ENCODE measurements around the gene TXNRD1.
A peak's percentile ranks its signal among the peaks of the same experiment; 100 is the strongest.
"Not testable (repeated sequence)": the region's sequence is repeated elsewhere in the genome, so short reads cannot be mapped to it uniquely, and the experiment has no call there.

TXNRD1 gene

GRCh38 chr12:104243551-104243950, 28.0 kb downstream of the TXNRD1 start:
- DNase-seq = no peak

- DNase-seq = no peak
These were observed 28.4 kb downstream of the TXNRD1 start for GRCh38 chr12:104243971-104244370.

- no peak for DNase-seq
These were observed 32.1 kb downstream of the TXNRD1 start for GRCh38 chr12:104247698-104248097.

- DNase-seq = no peak
These were observed 32.9 kb downstream of the TXNRD1 start for GRCh38 chr12:104248444-104248843.

GRCh38 chr12:104249017-104249416, 33.4 kb downstream of the TXNRD1 start:
- DNase-seq = no peak

GRCh38 chr12:104249898-104250297, 34.3 kb downstream of the TXNRD1 start:
- DNase-seq = no peak

- no peak for DNase-seq
These were observed 35.0 kb downstream of the TXNRD1 start for GRCh38 chr12:104250366-104251125.

GRCh38 chr12:104257913-104258472, 42.4 kb downstream of the TXNRD1 start:
- DNase-seq = no peak

- DNase-seq = no peak
These were observed 43.0 kb downstream of the TXNRD1 start for GRCh38 chr12:104258476-104259067.

- no peak for DNase-seq
These were observed 47.4 kb downstream of the TXNRD1 start for GRCh38 chr12:104263026-104263425.

- DNase-seq = no peak
These were observed 48.2 kb downstream of the TXNRD1 start for GRCh38 chr12:104263580-104264358.

- not testable (repeated sequence) for DNase-seq
These were observed 49.9 kb downstream of the TXNRD1 start for GRCh38 chr12:104265436-104265835.

- no peak for DNase-seq
These were observed 57.4 kb downstream of the TXNRD1 start for GRCh38 chr12:104272938-104273337.

- DNase-seq = no peak
These were observed 57.9 kb downstream of the TXNRD1 start for GRCh38 chr12:104273503-104273902.

GRCh38 chr12:104274811-104275210, 59.2 kb downstream of the TXNRD1 start:
- no peak for DNase-seq

- DNase-seq = no peak
These were observed 60.1 kb downstream of the TXNRD1 start for GRCh38 chr12:104275689-104276088.

GRCh38 chr12:104276273-104277131, 60.9 kb downstream of the TXNRD1 start:
- DNase-seq = peak; percentile 37

GRCh38 chr12:104279164-104279563, 63.6 kb downstream of the TXNRD1 start:
- no peak for DNase-seq

GRCh38 chr12:104280111-104280510, 64.5 kb downstream of the TXNRD1 start:
- no peak for DNase-seq

GRCh38 chr12:104280717-104281458, 65.3 kb downstream of the TXNRD1 start:
- DNase-seq = no peak

- DNase-seq = no peak
These were observed 66.1 kb downstream of the TXNRD1 start for GRCh38 chr12:104281636-104282035.

- DNase-seq = no peak
These were observed 66.5 kb downstream of the TXNRD1 start for GRCh38 chr12:104282109-104282508.
